Measurements from ENCODE around the gene MAP3K20. TPM values are rescaled to one million over a fixed set of nuclear protein-coding genes. Genes with fewer than 3 reads are reported as not detected.

Gene MAP3K20
- total RNA-seq, 3 donors from 2014 or later = 34.8 to 67.0 (median 42.9) TPM

- DNase-seq (ENCODE audit: low spot score in 2 of 2) = peak; percentile 48 to 55
- Histone ChIP-seq H3K36me3 (no peaks in the 10 kb centered on the region), H3K4me3 (peak overlapping the region; percentile 66 to 83 (median 71)), H3K4me1 (no peaks in the 10 kb centered on the region), H3K27ac (peak overlapping the region; percentile 98 to 99), H3K9me3 (no peaks in the 10 kb centered on the region), H3K27me3 (no peaks in the 10 kb centered on the region)
- intact Hi-C loops (cut with DNase I; ENCODE audit: low total_unique reads) = no loop called here
- TF ChIP-seq CTCF (IDR thresholded peaks at IDR 0.05) (no peak), POLR2AphosphoS5 (IDR thresholded peaks at IDR 0.05) (peak in 2 of 3 donors; percentile 25 to 40), POLR2A (IDR thresholded peaks at IDR 0.05) (no peak)
Measured at GRCh38 chr2:173076581-173077345, 1.1 kb downstream of the MAP3K20 start.

- no peaks in the 10 kb centered on the region for H3K4me1 ChIP-seq
- H3K27ac ChIP-seq = peak overlapping the region in 1 of 2 donors; percentile 98
- H3K9me3 ChIP-seq = no peaks in the 10 kb centered on the region
- intact Hi-C loops (cut with DNase I; ENCODE audit: low total_unique reads) = no loop called here
- H3K27me3 ChIP-seq = no peaks in the 10 kb centered on the region
- H3K4me3 ChIP-seq = peak overlapping the region; percentile 66 to 83 (median 71)
- no peak for TF ChIP-seq CTCF (IDR thresholded peaks at IDR 0.05)
- no peak for TF ChIP-seq POLR2A (IDR thresholded peaks at IDR 0.05)
- no peak for TF ChIP-seq POLR2AphosphoS5 (IDR thresholded peaks at IDR 0.05)
- DNase-seq (ENCODE audit: low spot score in 2 of 2) = no peak
- no peaks in the 10 kb centered on the region for H3K36me3 ChIP-seq
Measured at GRCh38 chr2:173077506-173078177, 2.0 kb downstream of the MAP3K20 start.

- Histone ChIP-seq H3K4me3 (no peak overlapping the region), H3K9me3 (no peaks in the 10 kb centered on the region), H3K27me3 (no peaks in the 10 kb centered on the region), H3K4me1 (no peaks in the 10 kb centered on the region), H3K27ac (no peak overlapping the region), H3K36me3 (no peaks in the 10 kb centered on the region)
- intact Hi-C loops (cut with DNase I; ENCODE audit: low total_unique reads) = no loop called here
- no peak for DNase-seq (ENCODE audit: low spot score in 2 of 2)
- TF ChIP-seq POLR2A (IDR thresholded peaks at IDR 0.05) (no peak), CTCF (IDR thresholded peaks at IDR 0.05) (no peak), POLR2AphosphoS5 (IDR thresholded peaks at IDR 0.05) (no peak)
Measured at GRCh38 chr2:173079141-173079540, 3.5 kb downstream of the MAP3K20 start.

- DNase-seq (ENCODE audit: low spot score in 2 of 2) = no peak
- no peaks in the 10 kb centered on the region for H3K27me3 ChIP-seq
- no peak overlapping the region for H3K4me3 ChIP-seq
- no peaks in the 10 kb centered on the region for H3K36me3 ChIP-seq
- H3K4me1 ChIP-seq = no peaks in the 10 kb centered on the region
- intact Hi-C loops (cut with DNase I; ENCODE audit: low total_unique reads) = no loop called here
- H3K27ac ChIP-seq = no peak overlapping the region
- no peak for TF ChIP-seq CTCF (IDR thresholded peaks at IDR 0.05)
- no peak for TF ChIP-seq POLR2AphosphoS5 (IDR thresholded peaks at IDR 0.05)
- TF ChIP-seq POLR2A (IDR thresholded peaks at IDR 0.05) = no peak
- no peaks in the 10 kb centered on the region for H3K9me3 ChIP-seq
Measured at GRCh38 chr2:173079973-173080860, 4.6 kb downstream of the MAP3K20 start.
